GM18951 (cell line): ENCODE measurements around the gene GPAT3.
"Not testable (repeated sequence)": the region's sequence is repeated elsewhere in the genome, so short reads cannot be mapped to it uniquely, and the experiment has no call there.

ENCODE experiments used
- POLR2A ChIP-seq: IDR thresholded peaks from 4 replicates; pipeline ENCODE4 v1.6.1; 2011; ENCODE audit warnings: mild to moderate bottlenecking; ENCODE audit not compliant: insufficient read length, insufficient read depth; ENCODE audit errors: extremely low read depth
- in situ Hi-C: fragments of 300-500 bp; cut with MboI; formaldehyde crosslinking; loops from one replicate; pipeline ENCODE4 v1.12.0; 2022; ENCODE audit warnings: low sequenced_read_pairs, mixed read lengths, inconsistent platforms; ENCODE audit not compliant: unreplicated experiment

The GPAT3 gene

DNA sequence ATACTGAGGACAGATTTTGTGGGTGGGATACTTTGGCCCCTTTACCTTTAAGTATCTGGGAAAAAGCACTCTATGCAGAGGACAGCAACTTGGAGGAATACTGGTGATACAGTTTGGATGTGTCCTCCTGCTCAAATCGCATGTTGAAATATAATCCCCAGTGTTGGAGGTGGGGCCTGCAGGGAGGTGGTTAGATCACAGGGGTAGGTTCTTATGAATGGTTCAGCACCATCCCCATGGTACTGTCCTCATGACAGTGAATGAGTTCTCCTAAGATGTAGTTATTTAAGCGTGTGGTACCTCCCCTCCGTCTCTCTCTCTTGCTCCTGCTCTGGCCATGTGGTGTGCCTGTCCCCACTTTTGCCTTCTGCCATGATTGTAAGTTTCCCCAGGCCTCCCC lies 24.6 kb downstream of the GPAT3 start:
- TF ChIP-seq POLR2A = no peak
- in situ Hi-C loops = no loop called here

DNA sequence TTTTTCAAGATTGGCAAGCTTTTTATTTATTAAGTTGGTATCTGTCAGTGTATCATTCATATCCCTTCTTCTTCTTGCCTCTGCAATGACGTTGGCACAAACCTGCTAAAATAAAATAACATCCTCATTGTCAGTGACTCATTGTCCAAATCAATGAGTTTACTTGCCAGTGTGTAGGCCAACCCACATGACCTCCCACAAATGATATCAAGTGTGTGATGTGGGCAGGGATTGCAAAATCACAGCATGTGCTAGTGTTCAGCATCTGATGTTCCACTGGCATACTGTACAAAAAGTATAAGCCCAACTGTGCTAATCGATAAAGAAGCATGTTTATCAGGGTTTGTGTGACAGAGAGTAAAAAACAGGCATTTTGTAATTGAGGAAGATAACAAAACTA lies 25.5 kb downstream of the GPAT3 start:
- TF ChIP-seq POLR2A = no peak
- in situ Hi-C loops = no loop called here

DNA sequence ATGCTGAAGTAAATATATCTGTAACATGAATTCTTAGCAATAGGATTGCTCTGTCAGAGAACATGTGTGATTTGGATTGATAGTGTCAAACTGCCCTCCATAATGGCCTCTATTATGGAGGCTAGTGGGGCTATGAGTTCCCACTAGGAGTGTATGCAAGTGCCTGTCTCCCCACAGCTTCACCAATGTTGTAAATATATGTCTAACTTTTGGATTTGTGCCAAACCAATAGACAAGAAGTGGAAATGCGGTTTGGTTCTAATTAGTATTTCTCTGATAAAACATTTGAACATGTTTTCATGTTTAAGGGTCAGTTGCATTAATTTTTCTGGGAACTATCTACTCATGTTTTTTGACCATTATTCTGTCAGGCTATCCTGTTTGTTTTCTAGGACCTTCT lies 28.1 kb downstream of the GPAT3 start:
- in situ Hi-C loops = no loop called here
- no peak for TF ChIP-seq POLR2A

DNA sequence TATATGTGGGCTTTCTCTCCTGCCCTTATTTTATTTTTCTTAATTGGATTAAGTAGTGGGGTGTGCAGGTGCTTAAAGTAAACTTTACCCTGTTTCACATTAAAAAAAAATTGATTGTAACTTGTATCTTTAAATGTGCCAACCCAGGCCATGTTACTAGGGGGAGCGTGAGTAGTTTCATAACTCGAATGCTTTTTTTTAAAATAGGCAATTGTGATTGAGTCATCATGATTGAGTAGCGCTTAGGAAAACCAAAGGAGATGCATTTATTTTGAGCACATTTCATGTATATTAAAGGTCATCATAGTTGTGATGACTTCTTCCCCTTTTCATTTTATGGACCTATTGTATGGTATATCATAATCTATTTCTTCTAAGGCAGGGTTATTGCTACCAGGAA lies 32.2 kb downstream of the GPAT3 start:
- in situ Hi-C loops = no loop called here
- TF ChIP-seq POLR2A = no peak

DNA sequence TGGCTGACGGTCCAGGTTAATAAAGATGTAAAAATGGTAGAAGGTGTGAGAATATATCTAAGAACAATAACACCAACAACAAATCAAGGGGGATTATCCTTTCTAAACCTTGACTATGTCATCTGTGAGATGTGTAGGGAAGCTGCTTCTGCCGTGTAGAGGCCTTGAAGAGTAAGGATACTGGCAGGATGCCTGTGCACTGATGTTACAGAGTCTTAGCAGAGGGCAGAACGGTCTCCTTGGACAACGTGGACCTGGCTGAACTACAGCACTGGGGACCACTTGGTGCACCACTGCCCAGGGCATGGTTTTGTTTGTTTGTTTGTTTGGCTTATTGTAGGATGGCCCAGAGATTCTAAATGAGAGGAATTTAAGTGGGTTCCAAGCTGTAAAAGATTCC lies 33.5 kb downstream of the GPAT3 start:
- in situ Hi-C loops = no loop called here
- no peak for TF ChIP-seq POLR2A

DNA sequence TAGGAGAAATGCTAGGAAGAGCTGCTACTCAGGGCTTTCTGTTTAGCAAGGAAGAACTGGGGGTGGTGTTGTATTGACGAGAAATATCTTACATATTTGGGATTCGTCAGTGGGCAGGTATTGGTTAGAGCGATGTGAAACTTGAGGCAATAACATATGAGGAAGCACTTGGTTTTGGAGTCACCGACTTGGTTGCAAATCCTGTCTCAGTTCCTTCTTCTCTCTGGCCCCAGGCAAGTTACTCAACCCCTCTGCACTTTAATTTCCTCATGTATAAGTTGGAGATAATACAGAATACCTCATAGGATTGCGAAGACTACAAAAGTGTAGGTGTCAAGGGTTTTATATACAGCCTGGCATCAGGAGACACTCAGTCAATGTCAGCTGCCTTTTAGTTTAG lies 34.1 kb downstream of the GPAT3 start:
- in situ Hi-C loops = no loop called here
- TF ChIP-seq POLR2A = no peak

DNA sequence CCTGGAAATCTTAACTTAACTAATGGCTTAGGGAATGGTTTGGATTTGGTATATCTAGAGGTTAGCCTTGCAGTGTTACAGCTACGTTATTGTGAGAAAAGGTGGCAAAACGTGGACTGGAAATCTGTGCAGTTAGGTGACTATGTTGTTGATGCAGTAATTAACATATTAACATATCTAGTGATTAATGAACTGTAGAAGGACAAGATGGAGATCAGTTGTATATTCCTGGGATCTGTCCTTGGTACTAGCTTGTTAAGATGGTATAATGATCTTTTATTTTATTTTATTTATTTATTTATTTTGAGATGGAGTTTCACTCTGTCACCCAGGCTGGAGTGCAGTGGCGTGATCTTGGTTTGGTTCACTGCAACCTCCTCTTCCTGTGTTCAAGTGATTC lies 36.9 kb downstream of the GPAT3 start:
- TF ChIP-seq POLR2A = no peak
- in situ Hi-C loops = no loop called here

DNA sequence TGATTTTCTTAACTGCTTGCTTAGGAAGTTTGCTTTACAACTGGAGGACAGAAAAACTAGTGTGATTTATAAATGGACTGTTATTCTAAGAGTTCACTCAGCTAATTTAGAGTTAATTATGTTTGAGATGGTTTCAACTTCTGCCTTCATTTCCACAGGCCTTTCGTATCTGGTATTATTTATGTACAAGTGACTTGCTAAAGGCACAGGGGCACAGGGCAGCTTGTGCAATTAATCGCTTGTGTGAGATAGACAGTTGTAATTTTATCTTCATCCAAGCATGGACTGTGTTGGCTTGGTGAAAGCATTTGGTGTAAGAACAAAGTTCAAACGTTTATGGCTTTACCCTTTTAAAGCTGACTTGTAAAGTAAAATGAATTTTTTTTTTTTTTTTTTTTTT lies 38.3 kb downstream of the GPAT3 start:
- TF ChIP-seq POLR2A = no peak
- in situ Hi-C loops = no loop called here

DNA sequence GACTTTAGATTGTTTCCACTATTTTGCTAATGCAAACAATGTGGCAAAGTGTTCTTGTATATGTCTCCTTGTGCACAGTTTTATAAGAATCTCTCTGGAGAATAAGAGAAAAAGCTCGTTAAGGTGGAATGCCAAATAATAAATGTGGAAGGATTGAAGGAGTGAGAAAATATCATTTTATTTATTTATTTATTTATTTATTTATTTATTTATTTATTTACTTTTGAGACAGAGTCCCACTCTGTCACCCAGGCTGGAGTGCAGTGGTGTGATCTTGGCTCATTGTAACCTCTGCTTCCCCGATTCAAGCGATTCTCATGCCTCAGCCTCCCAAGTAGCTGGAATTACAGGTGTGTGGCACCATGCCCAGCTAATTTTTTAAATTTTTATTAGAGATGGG lies 40.3 kb downstream of the GPAT3 start:
- in situ Hi-C loops = not testable (repeated sequence)

DNA sequence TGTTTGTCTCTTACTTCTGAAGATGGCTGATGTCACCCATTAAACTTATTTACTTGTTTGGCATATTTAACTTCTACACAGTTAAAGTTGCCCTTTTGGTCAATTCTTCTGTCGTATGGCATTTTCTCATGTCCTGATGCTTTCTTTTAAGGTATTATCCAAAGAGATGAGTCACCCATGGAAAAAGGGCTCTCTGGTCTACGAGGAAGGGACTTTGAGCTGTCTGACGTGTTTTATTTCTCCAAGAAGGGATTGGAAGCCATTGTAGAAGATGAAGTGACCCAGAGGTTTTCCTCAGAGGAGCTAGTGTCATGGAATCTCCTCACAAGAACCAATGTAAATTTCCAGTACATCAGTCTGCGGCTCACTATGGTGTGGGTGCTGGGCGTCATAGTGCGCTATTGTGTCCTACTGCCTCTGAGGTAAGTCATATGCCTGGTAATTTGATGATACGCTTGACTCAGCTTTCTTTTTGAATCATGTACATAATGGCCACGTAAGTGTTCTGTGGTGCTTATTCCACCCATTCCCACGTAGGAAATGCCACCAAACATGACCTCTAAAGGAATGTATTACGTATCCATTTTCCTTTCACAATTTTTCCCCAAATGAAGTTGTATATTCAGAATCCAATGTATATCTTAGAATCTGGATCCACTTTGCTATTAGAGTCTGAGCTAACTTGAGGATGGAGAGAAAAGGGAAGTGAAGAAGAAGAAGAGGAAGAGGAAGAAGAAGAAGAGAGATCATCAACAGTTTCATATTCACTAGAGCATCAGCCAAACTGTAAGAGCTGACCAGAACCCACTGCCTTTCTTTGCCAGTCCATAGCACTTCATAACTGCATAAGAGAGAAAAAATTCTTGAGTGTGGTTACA lies 45.7 kb downstream of the GPAT3 start:
- in situ Hi-C loops = no loop called here
- no peak for TF ChIP-seq POLR2A

DNA sequence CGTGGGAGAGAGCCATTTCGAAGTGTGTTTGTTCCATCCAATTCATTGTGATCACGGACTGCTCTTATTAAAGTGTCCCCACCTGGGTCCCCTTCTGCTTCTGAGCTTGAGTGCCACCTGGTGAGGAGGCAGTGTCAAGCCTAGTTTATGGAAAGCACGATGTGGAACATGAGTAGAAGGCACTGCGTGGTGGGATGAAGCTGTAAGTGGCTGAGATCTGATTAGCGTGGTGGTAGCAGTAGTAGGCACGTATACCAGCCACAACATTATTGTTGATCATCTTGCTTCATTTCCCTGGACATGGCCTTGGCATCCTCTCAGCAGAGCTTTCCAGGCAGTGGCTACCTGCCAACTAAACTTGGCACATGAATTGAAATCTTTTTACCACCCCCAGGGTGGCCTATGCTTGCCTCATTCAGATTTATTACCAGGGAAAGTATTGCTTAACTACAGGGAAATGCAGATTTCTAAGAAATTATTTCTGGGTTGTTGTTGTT lies 46.4 kb downstream of the GPAT3 start:
- TF ChIP-seq POLR2A = no peak
- in situ Hi-C loops = no loop called here

DNA sequence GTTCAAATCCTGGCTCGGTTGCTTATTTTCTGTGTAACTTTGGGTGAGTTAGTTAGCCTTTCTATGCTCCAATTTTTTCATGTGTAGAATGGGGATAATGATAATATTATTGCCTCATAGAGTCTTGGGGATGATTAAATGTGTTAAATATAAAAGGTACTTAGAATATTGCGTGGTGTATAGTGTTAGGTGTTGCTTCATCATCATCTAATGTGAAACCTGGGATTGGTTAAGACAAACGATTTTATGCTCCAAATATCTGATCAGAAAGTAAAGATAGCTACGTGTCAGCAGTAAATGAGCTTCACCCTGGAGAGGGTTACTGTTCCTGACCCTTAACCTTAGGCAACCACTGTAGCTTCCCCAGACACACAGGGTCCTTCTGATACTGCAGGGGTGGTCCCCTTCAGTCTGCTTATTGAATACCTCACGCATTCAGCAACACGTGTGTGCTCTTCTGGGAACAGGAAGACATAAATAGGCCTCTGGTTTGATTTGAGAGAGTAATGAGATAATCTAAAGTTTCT lies 50.1 kb downstream of the GPAT3 start:
- TF ChIP-seq POLR2A = no peak
- in situ Hi-C loops = no loop called here

DNA sequence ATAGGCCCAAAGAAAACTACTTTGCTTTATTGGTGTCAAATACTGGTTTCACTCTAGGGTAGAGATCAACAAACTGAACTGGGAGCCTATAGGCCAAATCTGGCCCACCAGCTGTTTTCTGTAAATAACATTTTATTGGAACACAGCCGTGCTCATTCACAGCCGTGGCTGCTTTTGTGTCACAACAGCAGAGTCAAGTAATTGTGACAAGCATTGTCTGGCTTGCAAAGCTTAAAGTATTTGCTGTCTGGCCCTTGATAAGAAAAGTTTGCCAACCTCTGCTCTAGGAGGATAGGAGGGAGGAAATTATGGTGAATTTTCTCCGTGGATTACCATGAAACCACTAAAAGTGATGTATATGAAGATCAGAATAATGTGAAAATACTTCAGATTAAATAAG lies 53.4 kb downstream of the GPAT3 start:
- no peak for TF ChIP-seq POLR2A
- in situ Hi-C loops = no loop called here

DNA sequence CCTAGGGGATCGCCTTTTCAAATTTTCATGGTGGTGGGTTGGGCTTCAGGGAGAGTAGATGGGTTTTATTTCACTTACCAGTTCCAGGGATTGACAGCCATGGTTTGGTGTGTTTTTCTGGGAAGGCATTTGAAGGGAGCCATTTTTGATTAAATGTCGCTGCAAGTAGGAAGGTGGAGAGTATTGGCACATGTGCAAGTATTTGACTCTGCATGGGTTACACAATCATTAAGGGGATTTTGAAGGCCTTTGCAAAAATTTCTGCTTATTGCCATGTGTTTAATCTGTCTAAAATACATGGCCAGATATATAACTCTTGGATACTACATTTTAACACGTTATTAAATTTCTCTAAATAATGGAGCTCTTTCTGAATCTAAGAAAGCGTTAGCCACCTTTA lies 55.1 kb downstream of the GPAT3 start:
- in situ Hi-C loops = no loop called here
- TF ChIP-seq POLR2A = no peak

DNA sequence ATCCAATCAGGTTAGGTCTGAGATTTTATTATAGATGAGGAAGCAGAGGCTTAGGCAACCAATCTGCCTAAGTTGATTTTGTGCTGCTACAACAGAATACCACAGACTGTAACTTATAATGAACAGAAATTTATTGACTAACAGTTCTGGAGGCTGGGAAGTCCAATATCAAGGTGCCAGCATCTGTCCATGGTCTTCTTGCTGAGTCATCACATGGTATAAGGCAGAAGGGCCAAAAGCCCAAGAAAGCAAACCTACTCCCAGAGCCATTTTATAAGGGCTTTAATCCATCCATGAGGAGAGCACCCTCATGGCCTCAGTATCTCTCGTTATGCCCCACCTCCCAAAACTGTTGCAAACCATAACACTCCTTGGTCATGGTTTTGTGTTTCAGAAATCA lies 55.8 kb downstream of the GPAT3 start:
- TF ChIP-seq POLR2A = no peak
- in situ Hi-C loops = no loop called here

DNA sequence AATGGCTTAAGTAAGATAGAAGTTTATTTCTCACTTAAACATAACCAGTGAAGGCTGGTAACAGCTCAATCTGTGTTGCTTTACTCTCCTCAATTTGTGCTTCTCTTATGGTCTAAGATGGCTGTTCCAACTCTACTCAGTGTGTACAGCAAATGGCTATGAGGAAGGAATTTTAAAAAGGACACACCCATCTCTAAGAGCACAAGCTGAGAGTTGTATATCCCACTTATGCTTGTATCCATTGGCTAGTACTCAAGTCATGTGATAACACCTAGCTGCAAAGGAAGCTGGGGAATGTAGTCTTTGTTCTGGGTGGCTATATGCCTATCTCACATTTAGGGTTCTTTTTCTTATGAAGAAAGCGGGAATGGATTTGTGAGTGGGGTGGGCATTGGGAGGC lies 63.3 kb downstream of the GPAT3 start:
- in situ Hi-C loops = no loop called here
- TF ChIP-seq POLR2A = no peak
